ENCODE results near the gene IGSF9. TPM values are rescaled to one million over a fixed set of nuclear protein-coding genes. Genes with fewer than 3 reads are reported as not detected.

The IGSF9 gene
- total and polyA plus RNA-seq, 2 of the 4 experiments (the other 2 are of a cell fraction) = 0.05 TPM; not detected in 1

GRCh38 chr1:159920651-159921050 lies 24.8 kb downstream of the IGSF9 start:
- Histone ChIP-seq H3K27me3 (ENCODE audit: control insufficient read depth, insufficient read depth, low read length) (no peaks in the 10 kb centered on the region), H3K4me1 (ENCODE audit: control insufficient read depth, insufficient read depth, low read length) (peaks cover 35% of the 10 kb centered on the region), H3K9ac (ENCODE audit: low read depth, low read length) (no peak overlapping the region), H4K91ac (ENCODE audit: insufficient read depth, low read depth, low read length) (no peak overlapping the region), H3K18ac (ENCODE audit: low read depth, low read length) (no peak overlapping the region), H2AK9ac (replicated peaks; ENCODE audit: low read depth, low read length, poor library complexity) (no peak overlapping the region), H3K9me1 (ENCODE audit: insufficient read depth, low read length) (peaks cover 37% of the 10 kb centered on the region), H3K9me3 (ENCODE audit: control insufficient read depth, insufficient read depth, low read length) (no peaks in the 10 kb centered on the region), H3K4me3 (ENCODE audit: insufficient read depth, low read depth, low read length) (no peak overlapping the region), H3K4ac (ENCODE audit: low read depth, low read length) (no peak overlapping the region), H4K5ac (ENCODE audit: low read depth, low read length) (no peak overlapping the region), H3K27ac (ENCODE audit: insufficient read depth, low read length) (no peak overlapping the region), H2BK20ac (ENCODE audit: low read depth, low read length) (no peak overlapping the region), H2BK120ac (ENCODE audit: low read depth, low read length) (no peak overlapping the region), H3K4me2 (ENCODE audit: low read depth, low read length) (no peak overlapping the region), H2BK5ac (ENCODE audit: low read depth, low read length, poor library complexity, severe bottlenecking) (no peak overlapping the region), H3K14ac (replicated peaks; ENCODE audit: low read depth, low read length) (no peak overlapping the region), H4K8ac (ENCODE audit: low read depth in 2 of 2, low read length in 2 of 2) (no peak overlapping the region), H2AK5ac (ENCODE audit: low read depth, low read length) (no peak overlapping the region), H3K23ac (ENCODE audit: low read depth, low read length) (peak overlapping the region; percentile 4; the same call in 1 of the 2 replicates), H3K36me3 (ENCODE audit: control insufficient read depth, insufficient read depth, low read length) (peaks cover 35% of the 10 kb centered on the region), H2AFZ (replicated peaks; ENCODE audit: low read length, poor library complexity) (no peak overlapping the region), H3K56ac (ENCODE audit: extremely low read depth, insufficient read depth, low read length) (no peak overlapping the region), H3K79me1 (ENCODE audit: low read depth in 1 of 2, low read length in 2 of 2) (peaks cover 9 to 75% of the 10 kb centered on the region in 2 experiments), H2BK15ac (ENCODE audit: low read depth, low read length) (no peak overlapping the region), H4K20me1 (ENCODE audit: insufficient read depth, low read length) (peaks cover 79% of the 10 kb centered on the region)
- TF ChIP-seq RCOR1 (IDR thresholded peaks at IDR 0.05; ENCODE audit: insufficient replicate concordance, low read length) = no peak
- no peak for TF ChIP-seq ELK1 (IDR thresholded peaks at IDR 0.05; ENCODE audit: borderline replicate concordance, low read depth, low read length)
- TF ChIP-seq FOS (IDR thresholded peaks at IDR 0.05; ENCODE audit: low read depth, low read length) = no peak
- TF ChIP-seq, protein P1, sequence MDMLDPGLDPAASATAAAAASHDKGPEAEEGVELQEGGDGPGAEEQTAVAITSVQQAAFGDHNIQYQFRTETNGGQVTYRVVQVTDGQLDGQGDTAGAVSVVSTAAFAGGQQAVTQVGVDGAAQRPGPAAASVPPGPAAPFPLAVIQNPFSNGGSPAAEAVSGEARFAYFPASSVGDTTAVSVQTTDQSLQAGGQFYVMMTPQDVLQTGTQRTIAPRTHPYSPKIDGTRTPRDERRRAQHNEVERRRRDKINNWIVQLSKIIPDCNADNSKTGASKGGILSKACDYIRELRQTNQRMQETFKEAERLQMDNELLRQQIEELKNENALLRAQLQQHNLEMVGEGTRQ (IDR thresholded peaks at IDR 0.05; ENCODE audit: low read depth, low read length) = no peak
- TF ChIP-seq CEBPB (IDR thresholded peaks at IDR 0.05; ENCODE audit: low read depth, low read length) = no peak
- no peak for TF ChIP-seq MAFK (IDR thresholded peaks at IDR 0.05; ENCODE audit: low read depth, low read length)
- TF ChIP-seq NFE2L2 (IDR thresholded peaks at IDR 0.05; ENCODE audit: low read depth, low read length) = no peak
- no peak for TF ChIP-seq SMC3 (IDR thresholded peaks at IDR 0.05; ENCODE audit: low read depth, low read length)
- TF ChIP-seq, protein P2, sequence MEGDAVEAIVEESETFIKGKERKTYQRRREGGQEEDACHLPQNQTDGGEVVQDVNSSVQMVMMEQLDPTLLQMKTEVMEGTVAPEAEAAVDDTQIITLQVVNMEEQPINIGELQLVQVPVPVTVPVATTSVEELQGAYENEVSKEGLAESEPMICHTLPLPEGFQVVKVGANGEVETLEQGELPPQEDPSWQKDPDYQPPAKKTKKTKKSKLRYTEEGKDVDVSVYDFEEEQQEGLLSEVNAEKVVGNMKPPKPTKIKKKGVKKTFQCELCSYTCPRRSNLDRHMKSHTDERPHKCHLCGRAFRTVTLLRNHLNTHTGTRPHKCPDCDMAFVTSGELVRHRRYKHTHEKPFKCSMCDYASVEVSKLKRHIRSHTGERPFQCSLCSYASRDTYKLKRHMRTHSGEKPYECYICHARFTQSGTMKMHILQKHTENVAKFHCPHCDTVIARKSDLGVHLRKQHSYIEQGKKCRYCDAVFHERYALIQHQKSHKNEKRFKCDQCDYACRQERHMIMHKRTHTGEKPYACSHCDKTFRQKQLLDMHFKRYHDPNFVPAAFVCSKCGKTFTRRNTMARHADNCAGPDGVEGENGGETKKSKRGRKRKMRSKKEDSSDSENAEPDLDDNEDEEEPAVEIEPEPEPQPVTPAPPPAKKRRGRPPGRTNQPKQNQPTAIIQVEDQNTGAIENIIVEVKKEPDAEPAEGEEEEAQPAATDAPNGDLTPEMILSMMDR (conservative IDR thresholded peaks at IDR 0.05; ENCODE audit: low read depth, low read length) = no peak
- TF ChIP-seq BHLHE40 (IDR thresholded peaks at IDR 0.05; ENCODE audit: low read depth, low read length) = no peak
- no peak for TF ChIP-seq CHD1 (IDR thresholded peaks at IDR 0.05; ENCODE audit: low read depth, low read length)
- no peak for TF ChIP-seq MAZ (IDR thresholded peaks at IDR 0.05; ENCODE audit: borderline replicate concordance, low read depth, low read length)
- no peak for TF ChIP-seq RAD21 (IDR thresholded peaks at IDR 0.05; ENCODE audit: low read length)
- TF ChIP-seq MXI1 (IDR thresholded peaks at IDR 0.05; ENCODE audit: borderline replicate concordance, low read depth, low read length) = no peak
- no peak for TF ChIP-seq POLR2A (IDR thresholded peaks at IDR 0.05; ENCODE audit: low read depth, low read length)
- dilution Hi-C loops (cut with HindIII; ENCODE audit: low sequenced_read_pairs, unreplicated experiment) (no loop called here), in situ Hi-C loops (cut with MboI; ENCODE audit: low sequenced_read_pairs) (no loop called here), intact Hi-C loops (cut with micrococcal nuclease) (loop anchor here (10.0 kb wide), 1 partner anchor 294 kb away; no protein-coding TSS in a partner anchor)
- WGBS, 2 experiments (ENCODE audit: extremely low coverage in 2 of 2, insufficient read length in 1 of 2) = no CpG with 5 or more reads among the region's 1 CpG
- ChIA-PET CTCF (no interaction called here), POLR2A (ENCODE audit: unreplicated experiment) (no interaction called here)
- no TSS peak for BruUV-seq (replicated peaks)
- ATAC-seq (ENCODE audit: low read depth) (no peak), DNase-seq (no peak)

Measured in IMR-90 (cell line).